GM12872 (cell line): ENCODE measurements around the gene LRRC71.

Experiments used
- CTCF ChIP-seq: IDR thresholded peaks from 3 replicates; pipeline ENCODE4 v1.5.1; 2011; ENCODE audit warnings: low read depth, mild to moderate bottlenecking, low read length, moderate library complexity; ENCODE audit not compliant: insufficient read depth

The LRRC71 gene

GRCh38 chr1:156903328-156904091, 16.9 kb upstream of the LRRC71 start:
- no peak for TF ChIP-seq CTCF

GRCh38 chr1:156904187-156904959, 16.1 kb upstream of the LRRC71 start:
- no peak for TF ChIP-seq CTCF

GRCh38 chr1:156905176-156905575, 15.3 kb upstream of the LRRC71 start:
- TF ChIP-seq CTCF: no peak

- TF ChIP-seq CTCF: no peak
These were observed 14.8 kb upstream of the LRRC71 start for GRCh38 chr1:156905651-156906050.

GRCh38 chr1:156906206-156906906, 14.1 kb upstream of the LRRC71 start:
- TF ChIP-seq CTCF: no peak

- TF ChIP-seq CTCF: no peak
These were observed 11.9 kb upstream of the LRRC71 start for GRCh38 chr1:156908541-156908940.

- TF ChIP-seq CTCF: no peak
These were observed 11.5 kb upstream of the LRRC71 start for GRCh38 chr1:156908955-156909354.
